Kidney (tissue), 14 donors: ENCODE measurements around the gene MGP. TPM values are rescaled to one million over a fixed set of nuclear protein-coding genes. Genes with fewer than 3 reads are reported as not detected.

Source experiments
- DNase-seq, 5 donors: peaks; one replicate each; pipeline ENCODE4 v3.0.0-alpha.2; 2013 to 2020
- FAIRE-seq: peaks from 2 replicates; lab custom pipeline; 2012; peaks lifted over from hg19 to GRCh38; lab: Jason Lieb, UNC
- H3K27ac ChIP-seq, 2 donors: one replicate each; pipeline ENCODE4 v1.7.0; 2013; ENCODE audit warnings: low read depth in 2 of 2, low read length in 2 of 2, inconsistent platforms in 1 of 2
- H3K27me3 ChIP-seq: one replicate; pipeline ENCODE4 v1.7.1; 2013; ENCODE audit warnings: low read length, inconsistent platforms; ENCODE audit not compliant: control insufficient read depth, insufficient read depth
- H3K36me3 ChIP-seq, 3 donors: one replicate each; pipeline versions ENCODE4 v1.7.0 to v1.7.1; 2013; ENCODE audit warnings: low read length in 3 of 3, control low read depth in 1 of 3, inconsistent platforms in 1 of 3; ENCODE audit not compliant: insufficient read depth in 3 of 3, control insufficient read depth in 2 of 3
- H3K4me1 ChIP-seq, 3 donors: one replicate each; pipeline versions ENCODE4 v1.7.0 to v1.7.1; 2013; ENCODE audit warnings: low read length in 3 of 3, inconsistent platforms in 1 of 3, low read depth in 1 of 3; ENCODE audit not compliant: control insufficient read depth in 2 of 3, insufficient read depth in 2 of 3
- H3K4me3 ChIP-seq, 3 donors: one replicate each; pipeline versions ENCODE4 v1.7.0 to v1.8.1; 2013; ENCODE audit warnings: low read length in 3 of 3, control low read depth in 1 of 3, inconsistent platforms in 1 of 3
- H3K9ac ChIP-seq, 3 donors: one replicate each; pipeline versions ENCODE4 v1.7.0 to v1.7.1; 2013; ENCODE audit warnings: low read length in 3 of 3, control low read depth in 1 of 3, inconsistent platforms in 1 of 3
- H3K9me3 ChIP-seq, 3 donors: one replicate each; pipeline versions ENCODE4 v1.7.0 to v1.7.1; 2013; ENCODE audit warnings: low read length in 3 of 3, control low read depth in 1 of 3, inconsistent platforms in 1 of 3; ENCODE audit not compliant: control insufficient read depth in 2 of 3, insufficient read depth in 1 of 3
- CTCF ChIP-seq: IDR thresholded peaks from 3 replicates; pipeline ENCODE4 v1.5.1; 2012; ENCODE audit warnings: mild to moderate bottlenecking, moderate library complexity, borderline replicate concordance; ENCODE audit not compliant: insufficient read depth; ENCODE audit errors: extremely low read depth
- intact Hi-C: fragments of 100-400 bp; cut with DNase I; formaldehyde crosslinking; loops from one replicate; pipeline ENCODE4 v1.11.1; 2022
- polyA plus RNA-seq: library from polyadenylated mRNA; stranded (reverse); fragments of 350-450 nt; fragmentation: Illumina TruSeq; extraction: RNeasy Lipid Tissue Mini Kit (QIAGEN cat#74804); gene quantifications from one replicate; pipeline ENCODE4 v1.2.3, GENCODE V29; 2014; ENCODE audit warnings: low read depth, low replicate concordance; ENCODE audit not compliant: insufficient read depth
- total RNA-seq: library from RNA; stranded (reverse); fragmentation: NEBNext Ultra II Directional; extraction: Animal tissue kit (Norgen Biotek cat#: 25700); gene quantifications from one replicate; pipeline ENCODE4 v1.2.1, GENCODE V29; 2021
- donor health status: control.
- donor health status: control.
- donor health status: control.
- donor health status: control.
- donor health status: control.
- donor health status: DM: yes; HTN: yes; CAD: no.
- donor health status: Normal renal cell carcinoma (clear cell type).

Gene MGP
- total and polyA plus RNA-seq, 2 donors from 2014 or later = 745 to 811 TPM

GRCh38 chr12:14928931-14929330 is 43.3 kb upstream of the MGP start:
- H3K9ac ChIP-seq = peak overlapping the region in 1 of 3 donors; percentile 2
- FAIRE-seq (no peak), DNase-seq (peak in 4 of 5 donors; percentile 52 to 95 (median 81))
- H3K4me3 ChIP-seq = peak overlapping the region; percentile 26 to 33 (median 31)
- peaks cover 0 to 6% (median 5%) of the 10 kb centered on the region in 3 donors for H3K4me1 ChIP-seq
- no peak for TF ChIP-seq CTCF
- H3K27ac ChIP-seq = peak overlapping the region in 1 of 2 donors; percentile 20
- intact Hi-C loops = no loop called here
- H3K27me3 ChIP-seq = no peaks in the 10 kb centered on the region
- H3K9me3 ChIP-seq = no peaks in the 10 kb centered on the region
- no peaks in the 10 kb centered on the region for H3K36me3 ChIP-seq

GRCh38 chr12:14927267-14927666 is 41.6 kb upstream of the MGP start:
- Histone ChIP-seq H3K9ac (no peak overlapping the region), H3K27ac (no peak overlapping the region), H3K4me1 (peaks cover 0 to 6% (median 5%) of the 10 kb centered on the region in 3 donors), H3K4me3 (no peak overlapping the region), H3K27me3 (no peaks in the 10 kb centered on the region), H3K36me3 (no peaks in the 10 kb centered on the region), H3K9me3 (no peaks in the 10 kb centered on the region)
- no peak for TF ChIP-seq CTCF
- FAIRE-seq (no peak), DNase-seq (no peak)
- intact Hi-C loops = no loop called here

GRCh38 chr12:14924541-14924940 is 38.9 kb upstream of the MGP start:
- H3K27me3 ChIP-seq = no peaks in the 10 kb centered on the region
- H3K36me3 ChIP-seq = no peaks in the 10 kb centered on the region
- no peak overlapping the region for H3K27ac ChIP-seq
- H3K4me3 ChIP-seq = no peak overlapping the region
- FAIRE-seq (no peak), DNase-seq (no peak)
- H3K4me1 ChIP-seq = peaks cover 0 to 5% (median 0%) of the 10 kb centered on the region in 3 donors
- no peak overlapping the region for H3K9ac ChIP-seq
- H3K9me3 ChIP-seq = no peaks in the 10 kb centered on the region
- TF ChIP-seq CTCF = no peak
- intact Hi-C loops = no loop called here

GRCh38 chr12:14923944-14924343 is 38.3 kb upstream of the MGP start:
- H3K9ac ChIP-seq = no peak overlapping the region
- FAIRE-seq = no peak
- H3K9me3 ChIP-seq = no peaks in the 10 kb centered on the region
- no peak overlapping the region for H3K27ac ChIP-seq
- no peaks in the 10 kb centered on the region for H3K36me3 ChIP-seq
- intact Hi-C loops = no loop called here
- peaks cover 0 to 3% (median 0%) of the 10 kb centered on the region in 3 donors for H3K4me1 ChIP-seq
- no peaks in the 10 kb centered on the region for H3K27me3 ChIP-seq
- no peak for TF ChIP-seq CTCF
- DNase-seq = no peak
- H3K4me3 ChIP-seq = no peak overlapping the region
